ENCODE measurements around the gene PRKACA.
A peak's percentile ranks its signal among the peaks of the same experiment; 100 is the strongest.

PRKACA gene

GRCh38 chr19:14116525-14116917 lies 1.0 kb downstream of the PRKACA start:
- Histone ChIP-seq H3K4me1 (ENCODE audit: insufficient read depth, low read length) (peaks cover 16% of the 10 kb centered on the region), H3K9ac (ENCODE audit: low read depth, low read length) (peak overlapping the region; percentile 61; the same call in 1 of the 2 replicates)

GRCh38 chr19:14115756-14116155 lies 1.8 kb downstream of the PRKACA start:
- H3K4me1 ChIP-seq (ENCODE audit: insufficient read depth, low read length) = peaks cover 16% of the 10 kb centered on the region
- H3K9ac ChIP-seq (ENCODE audit: low read depth, low read length) = no peak overlapping the region

More at GRCh38 chr19:14116525-14116917, 1.0 kb downstream of the PRKACA start:
- Histone ChIP-seq H3K36me3 (ENCODE audit: insufficient read depth, low read length) (no peaks in the 10 kb centered on the region), H3K9me3 (ENCODE audit: control insufficient read depth, insufficient read depth, low read length) (no peaks in the 10 kb centered on the region)

GRCh38 chr19:14114854-14115253 lies 2.7 kb downstream of the PRKACA start:
- no peak overlapping the region for H3K9ac ChIP-seq (ENCODE audit: low read depth, low read length)
- no peaks in the 10 kb centered on the region for H3K9me3 ChIP-seq (ENCODE audit: control insufficient read depth, insufficient read depth, low read length)
- H3K4me1 ChIP-seq (ENCODE audit: insufficient read depth, low read length) = peaks cover 16% of the 10 kb centered on the region
- no peaks in the 10 kb centered on the region for H3K36me3 ChIP-seq (ENCODE audit: insufficient read depth, low read length)

More at GRCh38 chr19:14115756-14116155, 1.8 kb downstream of the PRKACA start:
- no peaks in the 10 kb centered on the region for H3K9me3 ChIP-seq (ENCODE audit: control insufficient read depth, insufficient read depth, low read length)
- H3K36me3 ChIP-seq (ENCODE audit: insufficient read depth, low read length) = no peaks in the 10 kb centered on the region

DNA sequence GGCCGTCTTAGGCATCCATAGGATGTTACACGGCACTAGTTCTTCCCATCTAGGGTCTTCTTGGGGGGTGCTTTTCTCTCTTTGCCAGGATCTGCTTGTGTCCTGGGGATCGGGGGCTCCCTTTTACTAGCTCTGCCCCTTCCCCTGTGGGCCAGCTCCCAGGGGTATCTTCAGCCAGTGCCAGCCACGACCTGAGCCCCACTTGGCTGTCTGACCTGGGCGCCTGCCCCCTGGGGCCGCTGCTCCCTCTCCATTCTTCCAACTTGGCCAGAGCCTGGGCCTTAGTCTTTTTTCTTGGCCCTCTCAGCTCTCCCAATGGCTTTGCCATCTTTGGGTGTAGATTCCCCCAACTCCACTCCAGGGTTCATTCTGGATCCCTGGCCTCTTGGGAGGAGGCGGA lies 3.1 kb downstream of the PRKACA start:
- Histone ChIP-seq H3K36me3 (ENCODE audit: insufficient read depth, low read length) (no peaks in the 10 kb centered on the region), H3K9ac (ENCODE audit: low read depth, low read length) (no peak overlapping the region), H3K4me1 (ENCODE audit: insufficient read depth, low read length) (peaks cover 16% of the 10 kb centered on the region), H3K9me3 (ENCODE audit: control insufficient read depth, insufficient read depth, low read length) (no peaks in the 10 kb centered on the region)

DNA sequence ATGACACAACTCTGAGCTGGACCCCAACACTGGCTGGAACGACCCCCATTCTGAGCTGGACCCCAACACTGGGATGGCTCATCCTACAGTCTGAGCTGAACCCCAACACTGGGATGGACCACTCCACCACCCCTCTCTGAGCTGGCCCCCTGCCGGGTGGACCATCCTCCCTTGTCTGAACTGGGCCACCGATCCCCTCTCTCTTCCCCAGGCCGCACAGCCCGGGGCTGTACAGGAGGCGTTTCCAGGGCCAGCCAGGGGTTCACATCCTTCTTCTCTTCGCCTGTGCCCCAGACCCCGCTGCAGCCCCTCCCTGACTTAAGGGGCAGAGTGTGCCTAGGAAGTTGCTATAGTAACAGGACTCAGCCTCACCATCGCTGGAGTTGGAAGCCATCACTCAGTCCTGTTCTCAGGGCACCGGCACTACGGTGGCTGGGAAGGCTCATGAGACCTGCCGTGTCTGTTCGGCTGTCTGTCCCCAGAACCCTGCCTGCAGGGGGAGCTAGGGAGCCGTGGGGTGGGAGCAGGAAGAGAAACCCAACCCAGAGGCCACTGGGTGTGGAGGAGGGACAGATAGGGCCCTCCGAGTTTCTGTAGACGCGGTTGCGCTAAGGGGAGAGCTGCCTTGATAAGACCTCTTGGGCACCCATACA lies 3.7 kb downstream of the PRKACA start:
- H3K9ac ChIP-seq (ENCODE audit: low read depth, low read length) = 0 out of 2 replicates have a peak overlapping the region, but pooled peaks have one; percentile 2
- peaks cover 16% of the 10 kb centered on the region for H3K4me1 ChIP-seq (ENCODE audit: insufficient read depth, low read length)
- no peaks in the 10 kb centered on the region for H3K36me3 ChIP-seq (ENCODE audit: insufficient read depth, low read length)
- no peaks in the 10 kb centered on the region for H3K9me3 ChIP-seq (ENCODE audit: control insufficient read depth, insufficient read depth, low read length)

DNA sequence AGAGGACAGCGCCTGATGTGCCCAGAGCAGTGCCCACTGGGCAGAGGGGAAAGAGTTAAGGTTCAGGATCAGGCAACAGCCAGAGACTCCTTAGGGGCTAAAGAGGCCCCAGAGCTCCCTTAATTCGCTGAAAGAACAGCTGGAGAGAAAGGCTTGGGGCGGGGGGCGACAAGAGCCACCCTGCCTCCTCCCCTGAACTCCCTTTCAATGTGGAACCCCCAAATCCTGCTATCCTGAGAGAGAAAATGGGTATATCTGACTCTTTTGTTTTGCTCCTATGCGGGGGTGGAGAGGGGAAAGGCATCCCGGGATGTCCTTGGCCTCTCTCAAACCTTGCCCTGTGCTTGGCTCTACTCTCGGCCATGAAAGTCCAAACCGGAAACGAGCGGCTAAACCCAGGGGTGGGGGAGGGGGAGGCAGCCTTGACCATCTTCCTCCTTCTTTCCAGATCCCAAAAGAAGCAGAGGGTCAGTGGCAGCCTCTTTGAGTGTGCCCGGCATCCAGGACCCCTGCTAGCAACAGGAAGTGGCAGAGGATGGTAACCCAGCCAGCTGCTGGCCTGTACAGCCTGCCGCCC lies 4.7 kb downstream of the PRKACA start:
- Histone ChIP-seq H3K4me1 (ENCODE audit: insufficient read depth, low read length) (peaks cover 16% of the 10 kb centered on the region), H3K9ac (ENCODE audit: low read depth, low read length) (peak overlapping the region; percentile 2), H3K9me3 (ENCODE audit: control insufficient read depth, insufficient read depth, low read length) (no peaks in the 10 kb centered on the region), H3K36me3 (ENCODE audit: insufficient read depth, low read length) (no peaks in the 10 kb centered on the region)

- Histone ChIP-seq H3K36me3 (ENCODE audit: insufficient read depth, low read length) (no peaks in the 10 kb centered on the region), H3K4me1 (ENCODE audit: insufficient read depth, low read length) (peaks cover 16% of the 10 kb centered on the region), H3K9me3 (ENCODE audit: control insufficient read depth, insufficient read depth, low read length) (no peaks in the 10 kb centered on the region), H3K9ac (ENCODE audit: low read depth, low read length) (peak overlapping the region; percentile 2; the same call in 1 of the 2 replicates)
Observed at GRCh38 chr19:14112051-14112808, 5.3 kb downstream of the PRKACA start.

- Histone ChIP-seq H3K9ac (ENCODE audit: low read depth, low read length) (no peak overlapping the region), H3K9me3 (ENCODE audit: control insufficient read depth, insufficient read depth, low read length) (no peaks in the 10 kb centered on the region), H3K4me1 (ENCODE audit: insufficient read depth, low read length) (peaks cover 16% of the 10 kb centered on the region), H3K36me3 (ENCODE audit: insufficient read depth, low read length) (no peaks in the 10 kb centered on the region)
Observed at GRCh38 chr19:14111486-14111885, 6.1 kb downstream of the PRKACA start.

DNA sequence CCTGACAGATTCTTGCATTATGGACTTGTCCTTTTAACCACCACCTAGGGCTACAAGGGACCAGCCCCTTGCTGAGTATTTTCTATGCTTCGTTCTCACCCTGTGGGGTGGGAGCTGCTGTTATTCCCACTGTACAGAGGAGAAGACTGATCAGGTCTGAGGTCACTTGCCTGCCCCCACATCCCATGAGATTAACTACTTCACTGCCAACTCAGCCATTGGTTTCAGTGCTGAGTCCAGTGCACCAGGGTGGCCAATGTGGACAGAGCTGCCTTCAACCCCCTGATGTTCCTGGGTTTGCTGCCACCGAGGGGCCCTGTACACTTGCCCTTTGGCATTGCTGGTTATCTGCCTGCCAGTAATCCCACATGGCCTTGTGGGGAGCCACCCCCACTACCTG lies 6.9 kb downstream of the PRKACA start:
- no peak overlapping the region for H3K9ac ChIP-seq (ENCODE audit: low read depth, low read length)

GRCh38 chr19:14107581-14108461 lies 9.7 kb downstream of the PRKACA start:
- H3K4me1 ChIP-seq (ENCODE audit: insufficient read depth, low read length) = peaks cover 7% of the 10 kb centered on the region
- H3K9ac ChIP-seq (ENCODE audit: low read depth, low read length) = no peak overlapping the region
- no peaks in the 10 kb centered on the region; the same call in 1 of the 2 replicates for H3K36me3 ChIP-seq (ENCODE audit: insufficient read depth, low read length)
- H3K9me3 ChIP-seq (ENCODE audit: control insufficient read depth, insufficient read depth, low read length) = no peaks in the 10 kb centered on the region

More for the DNA sequence above, 6.9 kb downstream of the PRKACA start:
- peaks cover 16% of the 10 kb centered on the region for H3K4me1 ChIP-seq (ENCODE audit: insufficient read depth, low read length)
- no peaks in the 10 kb centered on the region for H3K9me3 ChIP-seq (ENCODE audit: control insufficient read depth, insufficient read depth, low read length)
- no peaks in the 10 kb centered on the region for H3K36me3 ChIP-seq (ENCODE audit: insufficient read depth, low read length)

GRCh38 chr19:14106840-14107239 lies 10.7 kb downstream of the PRKACA start:
- H3K36me3 ChIP-seq (ENCODE audit: insufficient read depth, low read length) = no peaks in the 10 kb centered on the region; the same call in 1 of the 2 replicates
- no peaks in the 10 kb centered on the region for H3K9me3 ChIP-seq (ENCODE audit: control insufficient read depth, insufficient read depth, low read length)
- no peak overlapping the region for H3K9ac ChIP-seq (ENCODE audit: low read depth, low read length)
- no peaks in the 10 kb centered on the region; the same call in 1 of the 2 replicates for H3K4me1 ChIP-seq (ENCODE audit: insufficient read depth, low read length)

DNA sequence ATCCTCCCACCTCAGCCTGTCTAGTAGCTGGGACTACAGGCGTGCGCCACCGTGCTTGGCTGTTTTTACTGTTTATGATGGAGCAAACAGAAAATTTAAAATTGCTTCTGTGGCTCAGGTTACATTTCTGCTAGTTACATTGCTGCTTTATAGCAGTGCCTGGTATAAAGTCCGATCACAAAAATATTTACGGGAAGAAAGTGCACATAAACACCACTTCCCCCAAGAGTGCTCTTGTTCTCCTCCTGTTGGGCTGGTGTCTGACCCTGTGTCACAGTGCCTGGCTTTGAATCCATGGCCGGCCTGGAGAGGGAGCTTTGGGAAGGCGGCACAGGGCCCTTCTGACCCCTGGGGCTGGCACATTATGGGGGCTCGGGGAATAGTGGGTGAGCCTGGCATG lies 11.9 kb downstream of the PRKACA start:
- Histone ChIP-seq H3K9me3 (ENCODE audit: control insufficient read depth, insufficient read depth, low read length) (no peaks in the 10 kb centered on the region), H3K36me3 (ENCODE audit: insufficient read depth, low read length) (no peaks in the 10 kb centered on the region; the same call in 1 of the 2 replicates), H3K9ac (ENCODE audit: low read depth, low read length) (no peak overlapping the region), H3K4me1 (ENCODE audit: insufficient read depth, low read length) (no peaks in the 10 kb centered on the region)

DNA sequence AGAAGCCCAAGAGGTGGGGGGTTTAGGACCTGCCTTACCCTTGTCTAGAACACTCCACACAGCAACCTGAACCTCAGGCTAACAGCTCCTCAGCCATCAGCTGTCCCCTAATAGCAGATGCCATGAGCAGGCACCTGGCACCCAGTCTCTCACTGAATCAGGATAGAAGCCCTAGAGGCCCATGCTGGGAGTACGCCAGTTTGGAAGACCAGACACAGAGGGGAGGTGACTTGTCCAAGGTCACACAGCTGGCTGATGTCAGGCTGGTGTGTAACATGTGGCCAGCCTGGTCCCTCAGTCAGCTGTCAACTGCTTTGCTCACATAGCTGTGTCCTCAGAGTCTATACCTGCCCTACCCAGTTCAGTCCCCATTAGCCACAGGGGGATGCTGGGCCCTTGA lies 14.3 kb downstream of the PRKACA start:
- Histone ChIP-seq H3K36me3 (ENCODE audit: insufficient read depth, low read length) (no peaks in the 10 kb centered on the region; the same call in 1 of the 2 replicates), H3K9me3 (ENCODE audit: control insufficient read depth, insufficient read depth, low read length) (no peaks in the 10 kb centered on the region), H3K4me1 (ENCODE audit: insufficient read depth, low read length) (no peaks in the 10 kb centered on the region), H3K9ac (ENCODE audit: low read depth, low read length) (no peak overlapping the region)

- no peaks in the 10 kb centered on the region for H3K4me1 ChIP-seq (ENCODE audit: insufficient read depth, low read length)
- H3K9ac ChIP-seq (ENCODE audit: low read depth, low read length) = no peak overlapping the region
- no peaks in the 10 kb centered on the region for H3K9me3 ChIP-seq (ENCODE audit: control insufficient read depth, insufficient read depth, low read length)
- H3K36me3 ChIP-seq (ENCODE audit: insufficient read depth, low read length) = no peaks in the 10 kb centered on the region; the same call in 1 of the 2 replicates
Observed at GRCh38 chr19:14102756-14103155, 14.8 kb downstream of the PRKACA start.
